ENCODE results near the gene HSD17B12.
A peak's percentile ranks its signal among the peaks of the same experiment; 100 is the strongest.

Gene HSD17B12

DNA sequence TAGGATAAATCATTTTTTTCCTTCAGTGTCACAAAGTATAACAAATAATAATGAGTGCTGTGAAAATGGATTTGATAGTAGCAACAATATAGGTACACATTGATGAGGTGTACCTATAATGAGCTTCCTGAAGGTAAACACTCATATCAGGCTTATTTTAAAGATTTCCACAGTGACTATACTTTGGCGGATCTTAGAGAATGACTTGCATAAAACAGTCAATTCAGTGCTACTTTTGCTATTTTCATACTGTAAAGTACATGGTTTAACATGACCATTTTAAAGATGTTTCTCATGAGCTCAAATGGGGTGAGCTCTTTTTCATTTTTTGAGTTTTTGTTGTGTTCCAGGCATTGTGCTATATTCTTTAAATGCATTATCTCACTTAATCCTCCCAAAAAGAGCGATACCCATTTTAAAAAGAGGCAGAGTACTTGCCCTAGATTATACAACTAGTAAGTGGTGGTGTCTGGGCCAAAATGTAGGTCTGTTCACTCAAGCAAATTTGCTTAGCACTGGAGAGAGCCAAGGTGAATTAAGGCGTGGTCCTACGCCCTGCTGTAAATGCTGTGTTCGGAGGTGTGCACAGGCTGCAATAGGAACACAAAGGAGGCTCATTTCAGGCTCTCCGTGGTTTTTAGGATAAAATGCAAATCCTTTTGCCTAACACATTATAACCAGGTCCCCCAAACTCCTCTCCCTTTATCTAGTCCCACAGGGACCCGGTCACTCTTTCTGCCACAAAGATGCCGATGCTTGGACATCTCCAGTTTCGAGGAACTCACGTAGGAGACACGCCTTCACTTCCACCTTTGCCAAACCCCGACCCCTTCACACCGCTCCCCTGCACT is 199.5 kb downstream of the HSD17B12 start:
- DNase-seq, result no peak

DNA sequence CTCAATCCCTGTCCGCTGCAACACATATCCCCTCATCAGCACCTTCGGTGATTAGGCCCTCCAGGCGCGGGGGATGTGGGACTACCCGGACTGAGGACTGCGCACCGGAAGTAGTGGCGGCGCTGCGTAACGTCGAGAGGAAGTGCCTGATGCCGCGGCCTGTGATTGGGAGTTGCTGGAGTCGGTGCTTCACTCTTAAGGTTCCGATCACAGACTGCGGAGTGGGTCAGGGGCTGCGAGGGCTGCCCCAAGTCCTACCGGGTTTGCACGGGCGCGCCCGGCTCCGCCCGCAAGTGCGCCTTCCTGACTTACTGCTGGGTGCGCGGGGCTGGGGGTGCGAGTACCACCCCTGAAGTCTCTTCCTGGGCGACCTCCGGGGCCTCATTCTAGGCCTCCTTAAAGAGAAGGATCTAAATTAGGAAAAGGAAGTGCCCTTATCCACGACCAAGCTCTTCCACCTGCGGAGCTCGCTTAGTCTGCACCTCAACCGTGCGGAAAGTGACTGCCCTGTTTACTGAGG is 200.2 kb downstream of the HSD17B12 start, which contains the start of gene ALKBH3:
Gene ALKBH3, plus strand, starts transcription at position 192 of the 520 bp plus-strand sequence. CDS start 1,822 bp downstream, outside the sequence.
- DNase-seq, result peak; percentile 94

- DNase-seq, result no peak
Measured at GRCh38 chr11:43892851-43893250, 212.3 kb downstream of the HSD17B12 start.

DNA sequence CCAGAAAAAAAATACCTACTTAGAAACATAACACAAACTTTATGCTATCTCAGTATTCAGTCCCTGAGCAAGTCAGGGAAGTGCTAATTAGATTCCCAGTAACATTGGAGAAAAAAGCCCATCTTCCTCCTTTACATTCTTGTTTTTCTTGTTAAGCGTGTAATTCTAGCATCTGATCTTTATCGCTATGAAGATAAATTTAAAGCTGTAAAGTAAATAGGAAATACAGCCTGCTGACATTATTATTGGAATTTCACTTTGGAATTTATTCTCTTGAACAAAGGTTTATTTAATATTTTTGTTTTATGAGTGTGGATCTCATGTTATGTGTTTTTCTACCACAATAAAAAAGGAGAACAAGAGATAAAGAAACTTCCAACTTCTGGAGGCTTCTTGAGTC is 214.0 kb downstream of the HSD17B12 start:
- DNase-seq, result no peak

DNA sequence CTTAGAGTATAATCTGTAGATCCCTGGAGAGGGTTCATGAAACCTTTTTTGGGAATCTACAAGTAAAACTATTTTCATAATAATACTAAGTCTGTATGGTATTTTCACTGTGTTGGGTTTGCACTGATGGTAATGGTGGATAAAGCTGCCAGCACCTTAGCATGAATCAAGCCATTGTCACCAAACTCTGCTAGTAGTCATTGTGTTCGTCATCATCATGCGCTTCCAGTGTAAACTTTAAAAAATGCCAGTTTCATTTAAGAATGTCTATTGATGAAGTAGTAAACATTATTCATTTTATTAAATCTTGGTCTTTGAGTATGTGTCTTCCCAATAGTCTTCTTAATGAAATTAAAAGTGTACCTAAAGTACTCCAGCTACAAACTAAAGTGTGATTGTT is 215.1 kb downstream of the HSD17B12 start:
- DNase-seq, result no peak

GRCh38 chr11:43898574-43898973 is 218.0 kb downstream of the HSD17B12 start:
- no peak for DNase-seq

- no peak for DNase-seq
Measured at GRCh38 chr11:43899094-43899493, 218.6 kb downstream of the HSD17B12 start.

GRCh38 chr11:43901551-43901950 is 221.0 kb downstream of the HSD17B12 start:
- DNase-seq, result no peak

GRCh38 chr11:43903078-43903477 is 222.5 kb downstream of the HSD17B12 start:
- no peak for DNase-seq

- no peak for DNase-seq
Measured at GRCh38 chr11:43903969-43904368, 223.4 kb downstream of the HSD17B12 start.

- no peak for DNase-seq
Measured at GRCh38 chr11:43904742-43905535, 224.4 kb downstream of the HSD17B12 start.

GRCh38 chr11:43905813-43906241 is 225.3 kb downstream of the HSD17B12 start:
- DNase-seq, result no peak

Data from SHP77 treated with DMSO at 0.1 percent for 48 hours (cell line).